HEK293 (cell line): Measurements from ENCODE around the gene SH3GL2.

Experiments
- CTCF ChIA-PET: fragments of 350-600 bp; formaldehyde crosslinking; extraction: SDS; loops from one replicate; lab custom pipeline; 2021; ENCODE audit warnings: antibody characterized with exemption; lab: Yijun Ruan, JAX
- POLR2A ChIA-PET: fragments of 300-600 bp; formaldehyde crosslinking; extraction: SDS; loops from one replicate; lab custom pipeline; 2020; ENCODE audit warnings: antibody characterized with exemption, inconsistent platforms; lab: Yijun Ruan, JAX
- H3K27ac ChIP-seq: fragments of 200-500 bp; sonication (Bioruptor generic); 2 replicates; pipeline ENCODE4 v1.5.1; 2014; ENCODE audit warnings: low read depth, low read length, control low read depth, inconsistent platforms; ENCODE audit errors: extremely low read depth
- H3K36me3 ChIP-seq, 2 experiments: fragments of 200-500 bp in 1 of 2; sonication (Bioruptor generic) in 1 of 2; 1 replicate in 1 of 2; 2 replicates in 1 of 2; pipeline ENCODE4 v1.5.1; 2014 to 2017; ENCODE audit warnings: inconsistent platforms in 2 of 2, low read length in 2 of 2; ENCODE audit not compliant: control insufficient read depth in 2 of 2, insufficient read depth in 1 of 2
- H3K4me1 ChIP-seq: fragments of 200-500 bp; sonication (Bioruptor generic); 2 replicates; pipeline ENCODE4 v1.5.1; 2014; ENCODE audit warnings: mild to moderate bottlenecking, low read length, inconsistent platforms; ENCODE audit not compliant: control insufficient read depth, insufficient read depth
- H3K4me3 ChIP-seq: 2 replicates; pipeline ENCODE4 v1.5.1; 2011; ENCODE audit warnings: low read depth, mild to moderate bottlenecking, control low read depth, low read length, moderate library complexity
- H3K9me3 ChIP-seq: fragments of 200-500 bp; sonication (Bioruptor generic); 2 replicates; pipeline ENCODE4 v1.5.1; 2014; ENCODE audit warnings: low read depth, low read length, inconsistent platforms; ENCODE audit not compliant: control insufficient read depth, insufficient read depth
- HIC1 ChIP-seq: fragments of 450-650 bp; formaldehyde crosslinking; IDR thresholded peaks from 2 replicates; pipeline ENCODE4 v1.5.1; 2016; ENCODE audit warnings: missing biosample characterization, missing genetic modification characterization
- KLF1 ChIP-seq: fragments of 450-650 bp; formaldehyde crosslinking; IDR thresholded peaks from 2 replicates; pipeline ENCODE4 v1.5.1; 2016; ENCODE audit warnings: missing biosample characterization, missing genetic modification characterization
- KLF10 ChIP-seq: fragments of 450-650 bp; IDR thresholded peaks from 2 replicates; pipeline ENCODE4 v1.5.1; 2018; ENCODE audit warnings: missing biosample characterization, mild to moderate bottlenecking, missing genetic modification characterization
- REPIN1 ChIP-seq: fragments of 450-650 bp; formaldehyde crosslinking; IDR thresholded peaks from 2 replicates; pipeline ENCODE4 v1.5.1; 2017; ENCODE audit warnings: missing biosample characterization, missing genetic modification characterization, low read depth
- ZBTB1 ChIP-seq: fragments of 450-650 bp; formaldehyde crosslinking; IDR thresholded peaks from 2 replicates; pipeline ENCODE4 v1.5.1; 2016; ENCODE audit warnings: missing biosample characterization, missing genetic modification characterization
- ZBTB17 ChIP-seq: fragments of 450-650 bp; formaldehyde crosslinking; IDR thresholded peaks from 2 replicates; pipeline ENCODE4 v1.5.1; 2016; ENCODE audit warnings: missing biosample characterization, missing genetic modification characterization
- ZFP41 ChIP-seq: fragments of 450-650 bp; formaldehyde crosslinking; IDR thresholded peaks from 2 replicates; pipeline ENCODE4 v1.5.1; 2016; ENCODE audit warnings: missing biosample characterization, missing genetic modification characterization, borderline replicate concordance
- ZNF132 ChIP-seq: fragments of 450-650 bp; formaldehyde crosslinking; IDR thresholded peaks from 2 replicates; pipeline ENCODE4 v1.5.1; 2017; ENCODE audit warnings: missing biosample characterization, missing genetic modification characterization, borderline replicate concordance
- ZNF214 ChIP-seq: fragments of 450-650 bp; formaldehyde crosslinking; IDR thresholded peaks from 2 replicates; pipeline ENCODE4 v1.5.1; 2017; ENCODE audit warnings: missing biosample characterization, mild to moderate bottlenecking, missing genetic modification characterization, borderline replicate concordance
- ZNF350 ChIP-seq: fragments of 450-650 bp; formaldehyde crosslinking; IDR thresholded peaks from 2 replicates; pipeline ENCODE4 v1.5.0; 2017; ENCODE audit warnings: missing biosample characterization, mild to moderate bottlenecking, missing genetic modification characterization
- ZNF449 ChIP-seq: fragments of 450-650 bp; formaldehyde crosslinking; IDR thresholded peaks from 2 replicates; pipeline ENCODE4 v1.5.1; 2017; ENCODE audit warnings: missing biosample characterization, mild to moderate bottlenecking, missing genetic modification characterization, moderate library complexity
- ZNF555 ChIP-seq: fragments of 450-650 bp; formaldehyde crosslinking; conservative IDR thresholded peaks from 2 replicates; pipeline ENCODE4 v1.5.1; 2017; ENCODE audit warnings: missing biosample characterization, mild to moderate bottlenecking, missing genetic modification characterization, inconsistent platforms
- ZNF558 ChIP-seq: fragments of 450-650 bp; formaldehyde crosslinking; IDR thresholded peaks from 2 replicates; pipeline ENCODE4 v1.5.1; 2016; ENCODE audit warnings: missing biosample characterization, missing genetic modification characterization
- ZNF580 ChIP-seq: fragments of 450-650 bp; formaldehyde crosslinking; IDR thresholded peaks from 2 replicates; pipeline ENCODE4 v1.5.1; 2016; ENCODE audit warnings: missing biosample characterization, missing genetic modification characterization
- ZNF600 ChIP-seq: fragments of 450-650 bp; formaldehyde crosslinking; IDR thresholded peaks from 2 replicates; pipeline ENCODE4 v1.5.1; 2016; ENCODE audit warnings: missing biosample characterization, missing genetic modification characterization
- ZNF692 ChIP-seq: fragments of 450-650 bp; formaldehyde crosslinking; IDR thresholded peaks from 2 replicates; pipeline ENCODE4 v1.5.1; 2016; ENCODE audit warnings: missing biosample characterization, missing genetic modification characterization
- ZNF776 ChIP-seq: fragments of 450-650 bp; formaldehyde crosslinking; IDR thresholded peaks from 2 replicates; pipeline ENCODE4 v1.5.0; 2017; ENCODE audit warnings: missing biosample characterization, missing genetic modification characterization, borderline replicate concordance
- ZNF830 ChIP-seq: fragments of 450-650 bp; IDR thresholded peaks from 2 replicates; pipeline ENCODE4 v1.5.0; 2018; ENCODE audit warnings: missing biosample characterization, missing genetic modification characterization, low read depth, mild to moderate bottlenecking, moderate library complexity
- TF ChIP-seq, protein P1 (sequence below): fragments of 450-650 bp; formaldehyde crosslinking; IDR thresholded peaks from 2 replicates; pipeline ENCODE4 v1.5.1; 2017; ENCODE audit warnings: missing biosample characterization, missing genetic modification characterization

SH3GL2 gene

DNA sequence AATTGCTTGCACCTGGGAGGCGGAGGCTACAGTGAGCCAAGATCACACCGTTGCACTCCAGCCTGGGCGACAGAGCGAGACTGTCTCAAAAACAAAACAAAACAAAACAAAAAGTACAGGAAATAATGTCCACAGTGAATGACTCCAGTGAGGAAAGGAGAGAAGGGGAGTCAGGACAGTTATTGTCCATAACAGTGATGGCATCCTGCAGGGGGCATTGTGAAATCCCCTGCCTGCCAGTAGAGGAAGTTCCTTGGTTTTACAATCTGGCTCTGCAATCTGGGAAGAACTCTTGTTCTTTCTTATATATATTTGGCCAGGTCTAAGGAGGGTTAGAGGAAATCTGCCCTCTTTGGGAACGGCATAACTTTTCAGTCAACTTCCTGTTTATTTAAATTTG is 8.2 kb downstream of the SH3GL2 start:
- H3K9me3 ChIP-seq = no peaks in the 10 kb centered on the region
- no peaks in the 10 kb centered on the region for H3K36me3 ChIP-seq
- H3K4me1 ChIP-seq = no peaks in the 10 kb centered on the region
- H3K27ac ChIP-seq = no peak overlapping the region
- ChIA-PET CTCF (interaction anchor here (0.6 kb wide), 1 partner anchor 116 kb away, joined by 4 read pairs; no protein-coding TSS in a partner anchor), POLR2A (no interaction called here)
- no peak overlapping the region for H3K4me3 ChIP-seq
- TF ChIP-seq ZNF600 (tag by site-specific recombination) (peak; percentile 62; the same call in 1 of the 2 replicates), ZNF214 (tag by site-specific recombination) (no peak)

- H3K27ac ChIP-seq = no peak overlapping the region
- POLR2A ChIA-PET = no interaction called here
- no peak overlapping the region for H3K4me3 ChIP-seq
- H3K9me3 ChIP-seq = no peaks in the 10 kb centered on the region
- H3K36me3 ChIP-seq = no peaks in the 10 kb centered on the region
- TF ChIP-seq ZNF558 (no peak), HIC1 (no peak), ZNF350 (tag by site-specific recombination) (no peak), KLF10 (no peak), REPIN1 (tag by site-specific recombination) (no peak), ZFP41 (no peak), ZBTB17 (tag by site-specific recombination) (no peak), ZNF580 (tag by site-specific recombination) (no peak), ZBTB1 (tag by site-specific recombination) (no peak), ZNF555 (no peak)
- TF ChIP-seq, all 188 proteins: peak for 0
- no peaks in the 10 kb centered on the region for H3K4me1 ChIP-seq
- CTCF ChIA-PET = no interaction called here
These were observed 9.5 kb downstream of the SH3GL2 start for GRCh38 chr9:17588395-17588794.

GRCh38 chr9:17588941-17589340 is 10.1 kb downstream of the SH3GL2 start:
- H3K4me3 ChIP-seq = no peak overlapping the region
- no peaks in the 10 kb centered on the region for H3K4me1 ChIP-seq
- H3K27ac ChIP-seq = no peak overlapping the region
- ChIA-PET CTCF (interaction anchor here (0.6 kb wide), 1 partner anchor 154 kb away, joined by 3 read pairs; no protein-coding TSS in a partner anchor), POLR2A (no interaction called here)
- no peak for TF ChIP-seq ZNF449 (tag by site-specific recombination)
- TF ChIP-seq ZNF776 = no peak
- TF ChIP-seq KLF1 (tag by site-specific recombination) = no peak
- no peaks in the 10 kb centered on the region for H3K9me3 ChIP-seq
- no peaks in the 10 kb centered on the region for H3K36me3 ChIP-seq

DNA sequence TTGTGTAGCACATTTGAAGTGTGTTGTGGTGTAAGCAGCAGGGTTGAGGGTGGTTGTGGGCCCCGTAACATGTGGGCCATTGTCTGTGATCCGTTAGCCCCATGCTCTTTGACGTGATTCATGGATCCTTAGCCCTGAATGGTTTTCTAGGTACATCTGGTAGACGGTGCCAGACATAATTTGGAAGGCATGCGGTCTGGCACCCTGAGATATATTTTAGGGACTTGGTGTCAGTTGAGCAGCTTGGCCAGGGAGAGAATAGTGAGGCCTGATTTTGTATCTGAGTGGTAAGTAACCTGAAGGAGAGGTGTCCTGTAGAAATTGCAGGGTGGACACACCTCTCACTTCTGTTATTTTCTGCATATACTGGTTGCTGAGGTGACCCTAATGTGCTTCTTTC is 10.9 kb downstream of the SH3GL2 start:
- Histone ChIP-seq H3K36me3 (no peaks in the 10 kb centered on the region), H3K4me3 (no peak overlapping the region), H3K27ac (no peak overlapping the region), H3K9me3 (no peaks in the 10 kb centered on the region), H3K4me1 (no peaks in the 10 kb centered on the region)
- TF ChIP-seq ZNF692 (tag by site-specific recombination) = 0 out of 2 replicates have a peak, but pooled peaks have one; percentile 33
- no peak for TF ChIP-seq ZNF132 (tag by site-specific recombination)
- TF ChIP-seq ZNF830 (tag by site-specific recombination) = no peak
- TF ChIP-seq, protein P1, sequence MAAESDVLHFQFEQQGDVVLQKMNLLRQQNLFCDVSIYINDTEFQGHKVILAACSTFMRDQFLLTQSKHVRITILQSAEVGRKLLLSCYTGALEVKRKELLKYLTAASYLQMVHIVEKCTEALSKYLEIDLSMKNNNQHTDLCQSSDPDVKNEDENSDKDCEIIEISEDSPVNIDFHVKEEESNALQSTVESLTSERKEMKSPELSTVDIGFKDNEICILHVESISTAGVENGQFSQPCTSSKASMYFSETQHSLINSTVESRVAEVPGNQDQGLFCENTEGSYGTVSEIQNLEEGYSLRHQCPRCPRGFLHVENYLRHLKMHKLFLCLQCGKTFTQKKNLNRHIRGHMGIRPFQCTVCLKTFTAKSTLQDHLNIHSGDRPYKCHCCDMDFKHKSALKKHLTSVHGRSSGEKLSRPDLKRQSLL (tag by site-specific recombination) = no peak
- POLR2A ChIA-PET = no interaction called here
- CTCF ChIA-PET = no interaction called here
